ENCODE results near the gene ROBO1. TPM values are rescaled to one million over a fixed set of nuclear protein-coding genes. Genes with fewer than 3 reads are reported as not detected.

ROBO1 gene
- total RNA-seq, 1 donor from 2014 or later: 3.1 TPM

- peaks cover 10% of the 10 kb centered on the region for H3K9me3 Mint-ChIP-seq
- no peak for ATAC-seq (ENCODE audit: low read depth)
- POLR2A ChIA-PET: no interaction called here
- H3K27me3 Mint-ChIP-seq: no peaks in the 10 kb centered on the region
- CTCF ChIA-PET: no interaction called here
- no peak overlapping the region for H3K4me3 Mint-ChIP-seq
- no peaks in the 10 kb centered on the region for H3K36me3 Mint-ChIP-seq (ENCODE audit: low read depth)
- TF ChIP-seq, protein P1, sequence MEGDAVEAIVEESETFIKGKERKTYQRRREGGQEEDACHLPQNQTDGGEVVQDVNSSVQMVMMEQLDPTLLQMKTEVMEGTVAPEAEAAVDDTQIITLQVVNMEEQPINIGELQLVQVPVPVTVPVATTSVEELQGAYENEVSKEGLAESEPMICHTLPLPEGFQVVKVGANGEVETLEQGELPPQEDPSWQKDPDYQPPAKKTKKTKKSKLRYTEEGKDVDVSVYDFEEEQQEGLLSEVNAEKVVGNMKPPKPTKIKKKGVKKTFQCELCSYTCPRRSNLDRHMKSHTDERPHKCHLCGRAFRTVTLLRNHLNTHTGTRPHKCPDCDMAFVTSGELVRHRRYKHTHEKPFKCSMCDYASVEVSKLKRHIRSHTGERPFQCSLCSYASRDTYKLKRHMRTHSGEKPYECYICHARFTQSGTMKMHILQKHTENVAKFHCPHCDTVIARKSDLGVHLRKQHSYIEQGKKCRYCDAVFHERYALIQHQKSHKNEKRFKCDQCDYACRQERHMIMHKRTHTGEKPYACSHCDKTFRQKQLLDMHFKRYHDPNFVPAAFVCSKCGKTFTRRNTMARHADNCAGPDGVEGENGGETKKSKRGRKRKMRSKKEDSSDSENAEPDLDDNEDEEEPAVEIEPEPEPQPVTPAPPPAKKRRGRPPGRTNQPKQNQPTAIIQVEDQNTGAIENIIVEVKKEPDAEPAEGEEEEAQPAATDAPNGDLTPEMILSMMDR (IDR thresholded peaks at IDR 0.05): no peak
- no peak overlapping the region for H3K27ac Mint-ChIP-seq
- intact Hi-C loops (cut with micrococcal nuclease): no loop called here
- no peak for DNase-seq
- no peaks in the 10 kb centered on the region for H3K4me1 Mint-ChIP-seq
Measured at GRCh38 chr3:79639855-79640254, 127.9 kb downstream of the ROBO1 start.

DNA sequence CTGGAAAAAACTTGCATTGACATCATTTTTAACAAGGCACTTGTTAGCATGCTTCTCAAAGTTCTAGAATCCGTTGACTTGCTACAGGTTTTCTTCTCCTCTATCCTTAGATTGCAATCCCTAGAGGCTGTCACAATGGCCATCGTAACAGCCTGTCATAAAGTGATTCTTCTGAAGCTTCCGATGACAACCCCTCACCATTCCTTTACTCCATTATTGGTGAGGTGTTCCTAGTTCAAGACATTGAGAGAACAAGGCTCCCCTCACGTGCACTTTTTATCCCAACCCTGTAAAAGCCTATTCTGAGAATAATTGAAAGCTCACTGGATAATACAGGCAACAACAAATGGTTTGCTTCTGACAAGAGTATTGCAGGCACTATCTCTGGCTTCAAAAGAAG, 131.4 kb downstream of the ROBO1 start:
- no peaks in the 10 kb centered on the region for H3K27me3 Mint-ChIP-seq
- DNase-seq (no peak), ATAC-seq (ENCODE audit: low read depth) (no peak)
- H3K36me3 Mint-ChIP-seq (ENCODE audit: low read depth): no peaks in the 10 kb centered on the region
- no peaks in the 10 kb centered on the region for H3K4me1 Mint-ChIP-seq
- intact Hi-C loops (cut with micrococcal nuclease): no loop called here
- ChIA-PET CTCF (no interaction called here), POLR2A (no interaction called here)
- peaks cover 5% of the 10 kb centered on the region for H3K9me3 Mint-ChIP-seq
- H3K4me3 Mint-ChIP-seq: no peak overlapping the region
- no peak overlapping the region for H3K27ac Mint-ChIP-seq
- TF ChIP-seq, protein P1 (IDR thresholded peaks at IDR 0.05): no peak

- intact Hi-C loops (cut with micrococcal nuclease): no loop called here
- ATAC-seq (ENCODE audit: low read depth) (no peak), DNase-seq (no peak)
- Mint-ChIP-seq H3K4me1 (no peaks in the 10 kb centered on the region), H3K27me3 (no peaks in the 10 kb centered on the region), H3K36me3 (ENCODE audit: low read depth) (no peaks in the 10 kb centered on the region), H3K9me3 (peaks cover 2% of the 10 kb centered on the region), H3K27ac (no peak overlapping the region), H3K4me3 (no peak overlapping the region)
- ChIA-PET CTCF (no interaction called here), POLR2A (no interaction called here)
- TF ChIP-seq, protein P1 (IDR thresholded peaks at IDR 0.05): no peak
Measured at GRCh38 chr3:79632842-79633241, 135.0 kb downstream of the ROBO1 start.

DNA sequence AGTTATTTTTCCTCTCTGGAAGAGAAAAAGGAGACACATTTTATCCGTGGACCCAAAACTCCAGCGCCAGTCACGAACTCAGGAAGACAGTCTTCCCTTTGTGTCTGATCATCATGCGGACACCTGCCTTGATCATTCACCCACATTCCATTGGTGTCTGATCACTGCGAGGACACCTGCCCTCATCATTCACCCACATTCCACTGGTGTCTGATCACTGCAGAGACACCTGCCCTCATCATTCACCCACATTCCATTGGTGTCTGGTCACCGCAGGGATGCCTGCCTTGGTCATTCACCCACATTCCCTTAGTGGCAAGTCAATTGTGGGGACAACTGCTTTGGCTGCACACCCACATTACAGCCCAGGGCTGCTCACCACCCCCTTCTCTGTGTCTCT, 148.9 kb downstream of the ROBO1 start:
- intact Hi-C loops (cut with micrococcal nuclease): no loop called here

DNA sequence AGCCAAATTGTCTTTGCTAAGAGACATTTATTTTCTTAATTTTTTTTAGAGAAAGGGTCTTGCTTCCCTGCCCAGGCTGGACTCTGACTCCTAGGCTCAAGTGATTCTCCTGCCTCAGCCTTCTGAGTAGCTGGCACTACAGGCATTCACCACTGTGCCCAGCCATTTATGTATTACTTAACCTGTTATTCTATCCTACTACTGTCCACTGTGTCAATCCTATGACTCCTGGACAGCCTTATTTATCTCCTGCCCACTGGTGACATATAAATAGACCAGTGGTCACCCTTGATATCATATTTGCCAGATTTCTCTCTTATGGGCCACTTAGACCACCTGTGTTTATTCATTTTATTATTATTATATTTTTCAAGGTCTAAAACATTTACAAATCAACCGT, 161.4 kb downstream of the ROBO1 start:
- CTCF ChIA-PET: no interaction called here
- H3K4me1 Mint-ChIP-seq: no peaks in the 10 kb centered on the region
- H3K4me3 Mint-ChIP-seq: no peak overlapping the region
- no peak for DNase-seq
- no peaks in the 10 kb centered on the region for H3K27me3 Mint-ChIP-seq
- POLR2A ChIA-PET: no interaction called here
- intact Hi-C loops (cut with micrococcal nuclease): no loop called here
- TF ChIP-seq, protein P1 (IDR thresholded peaks at IDR 0.05): no peak
- peaks cover 2% of the 10 kb centered on the region for H3K9me3 Mint-ChIP-seq
- H3K36me3 Mint-ChIP-seq (ENCODE audit: low read depth): no peaks in the 10 kb centered on the region
- H3K27ac Mint-ChIP-seq: no peak overlapping the region
- no peak for ATAC-seq (ENCODE audit: low read depth)

More for the DNA sequence above, 148.9 kb downstream of the ROBO1 start:
- no peaks in the 10 kb centered on the region for H3K27me3 Mint-ChIP-seq
- ChIA-PET POLR2A (no interaction called here), CTCF (no interaction called here)
- H3K4me1 Mint-ChIP-seq: no peaks in the 10 kb centered on the region
- no peak for ATAC-seq (ENCODE audit: low read depth)
- no peak overlapping the region for H3K27ac Mint-ChIP-seq
- peaks cover 26% of the 10 kb centered on the region for H3K9me3 Mint-ChIP-seq
- TF ChIP-seq, protein P1 (IDR thresholded peaks at IDR 0.05): no peak
- no peaks in the 10 kb centered on the region for H3K36me3 Mint-ChIP-seq (ENCODE audit: low read depth)
- no peak for DNase-seq
- no peak overlapping the region for H3K4me3 Mint-ChIP-seq

All from activated B cell treated with CpG ODN at 0.5 μM for 24 hours (primary cell).